ENCODE measurements around the gene GRIPAP1.
A peak's percentile ranks its signal among the peaks of the same experiment; 100 is the strongest.

Gene GRIPAP1

GRCh38 chrX:48945517-48946348 lies 56.3 kb downstream of the GRIPAP1 start:
- TF ChIP-seq, protein P1, sequence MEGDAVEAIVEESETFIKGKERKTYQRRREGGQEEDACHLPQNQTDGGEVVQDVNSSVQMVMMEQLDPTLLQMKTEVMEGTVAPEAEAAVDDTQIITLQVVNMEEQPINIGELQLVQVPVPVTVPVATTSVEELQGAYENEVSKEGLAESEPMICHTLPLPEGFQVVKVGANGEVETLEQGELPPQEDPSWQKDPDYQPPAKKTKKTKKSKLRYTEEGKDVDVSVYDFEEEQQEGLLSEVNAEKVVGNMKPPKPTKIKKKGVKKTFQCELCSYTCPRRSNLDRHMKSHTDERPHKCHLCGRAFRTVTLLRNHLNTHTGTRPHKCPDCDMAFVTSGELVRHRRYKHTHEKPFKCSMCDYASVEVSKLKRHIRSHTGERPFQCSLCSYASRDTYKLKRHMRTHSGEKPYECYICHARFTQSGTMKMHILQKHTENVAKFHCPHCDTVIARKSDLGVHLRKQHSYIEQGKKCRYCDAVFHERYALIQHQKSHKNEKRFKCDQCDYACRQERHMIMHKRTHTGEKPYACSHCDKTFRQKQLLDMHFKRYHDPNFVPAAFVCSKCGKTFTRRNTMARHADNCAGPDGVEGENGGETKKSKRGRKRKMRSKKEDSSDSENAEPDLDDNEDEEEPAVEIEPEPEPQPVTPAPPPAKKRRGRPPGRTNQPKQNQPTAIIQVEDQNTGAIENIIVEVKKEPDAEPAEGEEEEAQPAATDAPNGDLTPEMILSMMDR (IDR thresholded peaks at IDR 0.05; ENCODE audit: insufficient read depth, low read length, missing control alignments) = peak; percentile 70
- CTCF ChIA-PET = interaction anchor here (0.6 to 2.7 kb wide), 8 partner anchors 10 to 368 kb away, joined by 3 to 17 read pairs (median 3); no protein-coding TSS in a partner anchor
- no peak for DNase-seq (ENCODE audit: low read depth, low spot score)
- no peak overlapping the region for H3K4me3 ChIP-seq (ENCODE audit: low read depth, low read length)
- POLR2A ChIA-PET = no interaction called here

DNA sequence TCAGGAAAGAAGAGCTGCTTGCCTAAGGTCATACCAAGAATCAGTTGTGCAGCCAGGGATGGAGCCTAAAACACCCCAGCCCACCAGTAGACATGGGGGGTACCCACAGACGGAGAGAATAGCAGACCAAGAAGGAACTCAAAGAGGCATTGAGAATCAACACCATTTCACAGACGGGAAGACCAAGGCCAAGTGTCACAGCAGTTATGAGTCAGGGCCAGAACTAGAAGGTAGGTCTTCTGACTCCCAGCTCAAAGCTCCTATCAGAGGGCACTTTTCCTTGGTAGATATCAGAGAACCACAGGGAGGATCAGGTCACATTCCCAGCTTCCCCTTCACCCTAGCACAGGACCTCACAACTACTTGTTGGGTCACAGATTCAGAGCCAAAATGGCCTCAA lies 59.2 kb downstream of the GRIPAP1 start:
- ChIA-PET POLR2A (no interaction called here), CTCF (interaction anchor here (0.7 to 1.9 kb wide), 3 partner anchors 13 to 295 kb away, joined by 3 to 7 read pairs (median 5); no protein-coding TSS in a partner anchor)
- TF ChIP-seq, protein P1 (IDR thresholded peaks at IDR 0.05; ENCODE audit: insufficient read depth, low read length, missing control alignments) = no peak
- no peak for DNase-seq (ENCODE audit: low read depth, low spot score)
- H3K4me3 ChIP-seq (ENCODE audit: low read depth, low read length) = no peak overlapping the region

DNA sequence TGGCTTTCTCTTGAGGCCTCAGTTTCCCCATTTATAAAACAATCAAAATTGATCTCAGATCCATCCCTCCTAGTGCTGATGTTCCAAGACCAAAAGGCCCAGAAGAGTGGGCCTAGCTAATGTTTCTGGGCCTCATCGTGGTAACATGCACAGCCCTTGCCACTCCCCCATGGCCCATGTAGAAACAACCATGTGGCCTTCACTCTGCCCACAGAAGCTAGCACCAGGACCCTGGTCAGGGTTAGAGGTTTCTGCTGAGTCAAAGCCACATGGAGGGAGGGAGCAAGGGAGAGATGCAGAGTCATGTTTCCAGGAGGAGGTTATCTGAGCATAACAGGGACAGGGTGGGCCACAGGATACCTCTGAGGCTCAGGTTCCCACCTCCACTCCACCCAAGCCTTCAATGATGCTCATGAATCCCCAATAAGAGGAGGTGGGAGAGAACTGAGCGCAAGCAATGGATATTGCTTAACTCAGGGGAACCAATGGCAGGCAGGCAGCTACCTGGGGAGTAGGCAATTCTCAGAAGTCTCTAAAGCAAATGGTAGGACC lies 61.6 kb downstream of the GRIPAP1 start:
- CTCF ChIA-PET = no interaction called here
- TF ChIP-seq, protein P1 (IDR thresholded peaks at IDR 0.05; ENCODE audit: insufficient read depth, low read length, missing control alignments) = no peak
- no peak overlapping the region for H3K4me3 ChIP-seq (ENCODE audit: low read depth, low read length)
- DNase-seq (ENCODE audit: low read depth, low spot score) = no peak
- POLR2A ChIA-PET = no interaction called here

DNA sequence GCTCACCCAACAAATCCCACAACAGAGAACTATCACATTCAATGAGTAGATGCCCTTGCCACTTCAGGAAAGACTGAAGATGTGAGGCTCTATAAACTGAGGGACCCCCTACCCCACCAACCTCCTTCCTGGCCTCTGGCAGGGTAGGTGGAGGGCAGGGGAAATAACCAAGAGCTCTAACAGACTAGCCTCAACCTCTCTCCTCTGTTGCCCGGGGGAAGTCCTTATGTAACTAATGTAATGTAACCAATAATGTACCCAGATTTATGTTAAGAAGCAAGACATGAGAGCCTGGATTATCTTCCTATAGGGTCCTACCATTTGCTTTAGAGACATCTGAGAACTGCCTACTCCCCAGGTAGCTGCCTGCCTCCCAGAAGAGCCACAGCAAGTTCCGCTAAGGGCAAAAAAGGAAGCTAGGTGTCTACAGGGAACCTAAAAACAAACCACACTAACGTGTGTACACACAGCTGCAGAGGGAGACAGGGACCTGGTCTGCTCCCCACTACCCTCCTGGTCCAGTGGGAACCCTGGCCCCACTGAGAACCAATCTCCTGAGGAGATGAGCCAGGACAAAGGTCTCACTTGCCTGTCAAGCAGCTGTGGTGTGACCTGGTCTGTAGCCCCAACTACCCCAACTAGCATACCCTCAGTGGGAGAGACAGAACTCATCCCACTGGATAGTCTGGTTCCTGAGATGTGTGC lies 62.4 kb downstream of the GRIPAP1 start:
- DNase-seq (ENCODE audit: low read depth, low spot score) = no peak
- H3K4me3 ChIP-seq (ENCODE audit: low read depth, low read length) = no peak overlapping the region
- CTCF ChIA-PET = no interaction called here
- POLR2A ChIA-PET = no interaction called here
- TF ChIP-seq, protein P1 (IDR thresholded peaks at IDR 0.05; ENCODE audit: insufficient read depth, low read length, missing control alignments) = no peak

GRCh38 chrX:48938721-48939425 lies 63.2 kb downstream of the GRIPAP1 start:
- CTCF ChIA-PET = interaction anchor here (0.6 kb wide), 1 partner anchor 710 kb away, joined by 3 read pairs; no protein-coding TSS in a partner anchor
- POLR2A ChIA-PET = no interaction called here
- DNase-seq (ENCODE audit: low read depth, low spot score) = no peak
- TF ChIP-seq, protein P1 (IDR thresholded peaks at IDR 0.05; ENCODE audit: insufficient read depth, low read length, missing control alignments) = no peak
- no peak overlapping the region for H3K4me3 ChIP-seq (ENCODE audit: low read depth, low read length)

Data from AG04449 (cell line).